HEK293 (cell line): ENCODE data around the gene FOXB1.
A peak's percentile ranks its signal among the peaks of the same experiment; 100 is the strongest.

ENCODE experiments used
- CTCF ChIA-PET: fragments of 350-600 bp; formaldehyde crosslinking; extraction: SDS; loops from one replicate; lab custom pipeline; 2021; ENCODE audit warnings: antibody characterized with exemption; lab: Yijun Ruan, JAX
- POLR2A ChIA-PET: fragments of 300-600 bp; formaldehyde crosslinking; extraction: SDS; loops from one replicate; lab custom pipeline; 2020; ENCODE audit warnings: antibody characterized with exemption, inconsistent platforms; lab: Yijun Ruan, JAX
- H3K27ac ChIP-seq: fragments of 200-500 bp; sonication (Bioruptor generic); 2 replicates; pipeline ENCODE4 v1.5.1; 2014; ENCODE audit warnings: low read depth, low read length, control low read depth, inconsistent platforms; ENCODE audit errors: extremely low read depth
- H3K36me3 ChIP-seq, 2 experiments: fragments of 200-500 bp in 1 of 2; sonication (Bioruptor generic) in 1 of 2; 1 replicate in 1 of 2; 2 replicates in 1 of 2; pipeline ENCODE4 v1.5.1; 2014 to 2017; ENCODE audit warnings: inconsistent platforms in 2 of 2, low read length in 2 of 2; ENCODE audit not compliant: control insufficient read depth in 2 of 2, insufficient read depth in 1 of 2
- H3K4me1 ChIP-seq: fragments of 200-500 bp; sonication (Bioruptor generic); 2 replicates; pipeline ENCODE4 v1.5.1; 2014; ENCODE audit warnings: mild to moderate bottlenecking, low read length, inconsistent platforms; ENCODE audit not compliant: control insufficient read depth, insufficient read depth
- H3K4me3 ChIP-seq: 2 replicates; pipeline ENCODE4 v1.5.1; 2011; ENCODE audit warnings: low read depth, mild to moderate bottlenecking, control low read depth, low read length, moderate library complexity
- H3K9me3 ChIP-seq: fragments of 200-500 bp; sonication (Bioruptor generic); 2 replicates; pipeline ENCODE4 v1.5.1; 2014; ENCODE audit warnings: low read depth, low read length, inconsistent platforms; ENCODE audit not compliant: control insufficient read depth, insufficient read depth
- REPIN1 ChIP-seq: fragments of 450-650 bp; formaldehyde crosslinking; IDR thresholded peaks from 2 replicates; pipeline ENCODE4 v1.5.1; 2017; ENCODE audit warnings: missing biosample characterization, missing genetic modification characterization, low read depth
- SCRT2 ChIP-seq: fragments of 450-650 bp; formaldehyde crosslinking; IDR thresholded peaks from 2 replicates; pipeline ENCODE4 v1.5.1; 2016; ENCODE audit warnings: missing biosample characterization, missing genetic modification characterization
- SETDB1 ChIP-seq: IDR thresholded peaks from one replicate; pipeline ENCODE4 v1.6.1; 2017; ENCODE audit warnings: mild to moderate bottlenecking, low read length, moderate library complexity, mixed read lengths; ENCODE audit not compliant: insufficient read length
- ZBTB20 ChIP-seq: fragments of 450-650 bp; formaldehyde crosslinking; IDR thresholded peaks from 2 replicates; pipeline ENCODE4 v1.5.1; 2016; ENCODE audit warnings: missing biosample characterization, missing genetic modification characterization
- ZBTB8A ChIP-seq: fragments of 450-650 bp; formaldehyde crosslinking; IDR thresholded peaks from 2 replicates; pipeline ENCODE4 v1.5.1; 2016; ENCODE audit warnings: missing biosample characterization, missing genetic modification characterization
- ZIC2 ChIP-seq: fragments of 450-650 bp; formaldehyde crosslinking; IDR thresholded peaks from 2 replicates; pipeline ENCODE4 v1.5.1; 2016; ENCODE audit warnings: missing biosample characterization, missing genetic modification characterization
- ZNF121 ChIP-seq: fragments of 450-650 bp; formaldehyde crosslinking; IDR thresholded peaks from 2 replicates; pipeline ENCODE4 v1.5.1; 2016; ENCODE audit warnings: missing biosample characterization, missing genetic modification characterization
- ZNF140 ChIP-seq: fragments of 450-650 bp; formaldehyde crosslinking; IDR thresholded peaks from 2 replicates; pipeline ENCODE4 v1.5.1; 2016; ENCODE audit warnings: missing biosample characterization, missing genetic modification characterization
- ZNF169 ChIP-seq: fragments of 450-650 bp; formaldehyde crosslinking; IDR thresholded peaks from 2 replicates; pipeline ENCODE4 v1.5.1; 2016; ENCODE audit warnings: missing biosample characterization, missing genetic modification characterization
- ZNF202 ChIP-seq: fragments of 450-650 bp; formaldehyde crosslinking; IDR thresholded peaks from 2 replicates; pipeline ENCODE4 v1.5.1; 2016; ENCODE audit warnings: missing biosample characterization, missing genetic modification characterization, borderline replicate concordance
- ZNF394 ChIP-seq: fragments of 450-650 bp; formaldehyde crosslinking; IDR thresholded peaks from 2 replicates; pipeline ENCODE4 v1.5.1; 2016; ENCODE audit warnings: missing biosample characterization, missing genetic modification characterization, mild to moderate bottlenecking, moderate library complexity, borderline replicate concordance
- ZNF521 ChIP-seq: fragments of 450-650 bp; formaldehyde crosslinking; IDR thresholded peaks from 2 replicates; pipeline ENCODE4 v1.5.1; 2017; ENCODE audit warnings: missing biosample characterization, mild to moderate bottlenecking, missing genetic modification characterization
- ZNF561 ChIP-seq: fragments of 450-650 bp; IDR thresholded peaks from 2 replicates; pipeline ENCODE4 v1.5.1; 2018; ENCODE audit warnings: missing biosample characterization, missing genetic modification characterization, borderline replicate concordance
- ZNF670 ChIP-seq: fragments of 450-650 bp; formaldehyde crosslinking; IDR thresholded peaks from 2 replicates; pipeline ENCODE4 v1.5.1; 2016; ENCODE audit warnings: missing biosample characterization, missing genetic modification characterization, low read depth
- ZNF792 ChIP-seq: fragments of 450-650 bp; formaldehyde crosslinking; IDR thresholded peaks from 2 replicates; pipeline ENCODE4 v1.5.1; 2016; ENCODE audit warnings: missing biosample characterization, missing genetic modification characterization
- TF ChIP-seq, protein P1 (sequence below): fragments of 450-650 bp; formaldehyde crosslinking; IDR thresholded peaks from 2 replicates; pipeline ENCODE4 v1.5.1; 2016; ENCODE audit warnings: missing biosample characterization, missing genetic modification characterization
- TF ChIP-seq, protein P2 (sequence below): fragments of 450-650 bp; formaldehyde crosslinking; IDR thresholded peaks from 2 replicates; pipeline ENCODE4 v1.5.1; 2017; ENCODE audit warnings: missing biosample characterization, mild to moderate bottlenecking, missing genetic modification characterization, moderate library complexity
- TF ChIP-seq, protein P3 (sequence below): fragments of 450-650 bp; formaldehyde crosslinking; IDR thresholded peaks from 2 replicates; pipeline ENCODE4 v1.5.1; 2016; ENCODE audit warnings: missing biosample characterization, missing genetic modification characterization
- TF ChIP-seq, protein P4 (sequence below): fragments of 450-650 bp; formaldehyde crosslinking; IDR thresholded peaks from 2 replicates; pipeline ENCODE4 v1.5.1; 2016; ENCODE audit warnings: missing biosample characterization, missing genetic modification characterization
- TF ChIP-seq, protein P5 (sequence below): fragments of 450-650 bp; formaldehyde crosslinking; IDR thresholded peaks from 2 replicates; pipeline ENCODE4 v1.5.1; 2016; ENCODE audit warnings: missing biosample characterization, missing genetic modification characterization

FOXB1 gene

DNA sequence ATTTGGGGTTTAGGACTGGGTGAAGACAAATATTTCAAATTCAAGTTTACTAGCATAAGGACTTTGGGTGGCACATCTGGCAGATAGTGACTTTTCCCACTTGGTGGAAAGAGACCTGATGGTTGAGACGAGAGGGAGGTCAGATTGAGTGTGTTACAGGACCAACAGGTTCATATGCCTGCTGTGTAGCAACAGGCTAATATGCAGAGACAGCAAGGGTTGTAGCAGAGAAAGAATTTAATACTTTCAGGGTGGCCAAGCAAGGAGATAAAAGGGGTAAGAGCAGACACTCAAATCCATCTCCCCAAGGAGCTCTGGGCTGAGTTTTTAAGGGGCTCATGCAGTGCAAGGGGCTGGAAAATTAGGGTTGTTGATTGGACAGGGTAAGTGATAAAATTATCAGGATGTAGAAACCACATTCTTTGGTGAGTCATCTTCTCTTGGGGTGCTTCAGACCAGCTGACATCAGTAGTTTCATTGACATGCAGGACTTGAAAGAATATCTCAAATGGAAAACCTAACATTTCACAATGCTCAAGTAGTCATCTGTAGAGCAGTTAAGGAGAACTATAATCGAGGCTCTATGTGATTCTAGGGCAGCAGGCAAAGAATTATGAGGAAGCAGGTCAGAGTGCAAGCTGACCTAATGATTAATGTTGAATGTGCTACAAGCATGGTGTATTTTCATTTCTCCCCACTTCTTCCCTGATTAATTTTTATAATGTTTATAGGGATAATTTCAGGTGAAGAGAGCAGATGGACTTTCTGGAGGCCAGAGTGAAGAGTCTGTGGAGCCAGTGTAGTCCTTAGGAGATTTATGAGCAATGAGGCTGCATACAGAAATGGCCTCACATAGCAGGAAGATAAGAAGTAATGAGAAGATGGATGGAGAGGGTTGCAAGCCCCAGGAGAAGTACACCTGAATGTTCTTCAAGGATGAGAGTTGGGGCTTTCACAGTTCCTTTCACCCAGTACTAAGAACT is 13.7 kb downstream of the FOXB1 start:
- Histone ChIP-seq H3K9me3 (no peaks in the 10 kb centered on the region), H3K36me3 (no peaks in the 10 kb centered on the region), H3K4me3 (no peak overlapping the region), H3K27ac (no peak overlapping the region), H3K4me1 (no peaks in the 10 kb centered on the region)
- POLR2A ChIA-PET: no interaction called here
- no peak for TF ChIP-seq ZNF121 (tag by site-specific recombination)
- no peak for TF ChIP-seq ZNF561 (tag by site-specific recombination)
- peak; percentile 46 for TF ChIP-seq SETDB1
- no peak for TF ChIP-seq REPIN1 (tag by site-specific recombination)
- TF ChIP-seq, protein P1, sequence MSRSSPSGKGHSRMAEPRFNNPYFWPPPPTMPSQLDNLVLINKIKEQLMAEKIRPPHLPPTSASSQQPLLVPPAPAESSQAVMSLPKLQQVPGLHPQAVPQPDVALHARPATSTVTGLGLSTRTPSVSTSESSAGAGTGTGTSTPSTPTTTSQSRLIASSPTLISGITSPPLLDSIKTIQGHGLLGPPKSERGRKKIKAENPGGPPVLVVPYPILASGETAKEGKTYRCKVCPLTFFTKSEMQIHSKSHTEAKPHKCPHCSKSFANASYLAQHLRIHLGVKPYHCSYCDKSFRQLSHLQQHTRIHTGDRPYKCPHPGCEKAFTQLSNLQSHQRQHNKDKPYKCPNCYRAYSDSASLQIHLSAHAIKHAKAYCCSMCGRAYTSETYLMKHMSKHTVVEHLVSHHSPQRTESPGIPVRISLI (tag by site-specific recombination): no peak
- TF ChIP-seq ZBTB8A (tag by site-specific recombination): no peak
- TF ChIP-seq ZBTB20: no peak
- no peak for TF ChIP-seq ZNF792 (tag by site-specific recombination)
- TF ChIP-seq ZNF670 (tag by site-specific recombination): no peak
- TF ChIP-seq ZNF202 (tag by site-specific recombination): no peak
- TF ChIP-seq ZNF521: no peak
- TF ChIP-seq SCRT2 (tag by site-specific recombination): peak; percentile 93
- TF ChIP-seq, protein P2, sequence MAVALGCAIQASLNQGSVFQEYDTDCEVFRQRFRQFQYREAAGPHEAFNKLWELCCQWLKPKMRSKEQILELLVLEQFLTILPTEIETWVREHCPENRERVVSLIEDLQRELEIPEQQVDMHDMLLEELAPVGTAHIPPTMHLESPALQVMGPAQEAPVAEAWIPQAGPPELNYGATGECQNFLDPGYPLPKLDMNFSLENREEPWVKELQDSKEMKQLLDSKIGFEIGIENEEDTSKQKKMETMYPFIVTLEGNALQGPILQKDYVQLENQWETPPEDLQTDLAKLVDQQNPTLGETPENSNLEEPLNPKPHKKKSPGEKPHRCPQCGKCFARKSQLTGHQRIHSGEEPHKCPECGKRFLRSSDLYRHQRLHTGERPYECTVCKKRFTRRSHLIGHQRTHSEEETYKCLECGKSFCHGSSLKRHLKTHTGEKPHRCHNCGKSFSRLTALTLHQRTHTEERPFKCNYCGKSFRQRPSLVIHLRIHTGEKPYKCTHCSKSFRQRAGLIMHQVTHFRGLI: no peak
- TF ChIP-seq, protein P3, sequence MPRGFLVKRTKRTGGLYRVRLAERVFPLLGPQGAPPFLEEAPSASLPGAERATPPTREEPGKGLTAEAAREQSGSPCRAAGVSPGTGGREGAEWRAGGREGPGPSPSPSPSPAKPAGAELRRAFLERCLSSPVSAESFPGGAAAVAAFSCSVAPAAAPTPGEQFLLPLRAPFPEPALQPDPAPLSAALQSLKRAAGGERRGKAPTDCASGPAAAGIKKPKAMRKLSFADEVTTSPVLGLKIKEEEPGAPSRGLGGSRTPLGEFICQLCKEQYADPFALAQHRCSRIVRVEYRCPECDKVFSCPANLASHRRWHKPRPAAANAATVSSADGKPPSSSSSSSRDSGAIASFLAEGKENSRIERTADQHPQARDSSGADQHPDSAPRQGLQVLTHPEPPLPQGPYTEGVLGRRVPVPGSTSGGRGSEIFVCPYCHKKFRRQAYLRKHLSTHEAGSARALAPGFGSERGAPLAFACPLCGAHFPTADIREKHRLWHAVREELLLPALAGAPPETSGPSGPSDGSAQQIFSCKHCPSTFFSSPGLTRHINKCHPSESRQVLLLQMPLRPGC (tag by site-specific recombination): no peak
- 0 out of 2 replicates have a peak, but pooled peaks have one; percentile 14 for TF ChIP-seq ZIC2 (tag by site-specific recombination)
- TF ChIP-seq ZNF394 (tag by site-specific recombination): no peak
- no peak for TF ChIP-seq ZNF140 (tag by site-specific recombination)
- TF ChIP-seq ZNF169: no peak
- TF ChIP-seq, protein P4, sequence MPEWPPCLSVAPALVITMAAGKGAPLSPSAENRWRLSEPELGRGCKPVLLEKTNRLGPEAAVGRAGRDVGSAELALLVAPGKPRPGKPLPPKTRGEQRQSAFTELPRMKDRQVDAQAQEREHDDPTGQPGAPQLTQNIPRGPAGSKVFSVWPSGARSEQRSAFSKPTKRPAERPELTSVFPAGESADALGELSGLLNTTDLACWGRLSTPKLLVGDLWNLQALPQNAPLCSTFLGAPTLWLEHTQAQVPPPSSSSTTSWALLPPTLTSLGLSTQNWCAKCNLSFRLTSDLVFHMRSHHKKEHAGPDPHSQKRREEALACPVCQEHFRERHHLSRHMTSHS (tag by site-specific recombination): no peak
- TF ChIP-seq, protein P5, sequence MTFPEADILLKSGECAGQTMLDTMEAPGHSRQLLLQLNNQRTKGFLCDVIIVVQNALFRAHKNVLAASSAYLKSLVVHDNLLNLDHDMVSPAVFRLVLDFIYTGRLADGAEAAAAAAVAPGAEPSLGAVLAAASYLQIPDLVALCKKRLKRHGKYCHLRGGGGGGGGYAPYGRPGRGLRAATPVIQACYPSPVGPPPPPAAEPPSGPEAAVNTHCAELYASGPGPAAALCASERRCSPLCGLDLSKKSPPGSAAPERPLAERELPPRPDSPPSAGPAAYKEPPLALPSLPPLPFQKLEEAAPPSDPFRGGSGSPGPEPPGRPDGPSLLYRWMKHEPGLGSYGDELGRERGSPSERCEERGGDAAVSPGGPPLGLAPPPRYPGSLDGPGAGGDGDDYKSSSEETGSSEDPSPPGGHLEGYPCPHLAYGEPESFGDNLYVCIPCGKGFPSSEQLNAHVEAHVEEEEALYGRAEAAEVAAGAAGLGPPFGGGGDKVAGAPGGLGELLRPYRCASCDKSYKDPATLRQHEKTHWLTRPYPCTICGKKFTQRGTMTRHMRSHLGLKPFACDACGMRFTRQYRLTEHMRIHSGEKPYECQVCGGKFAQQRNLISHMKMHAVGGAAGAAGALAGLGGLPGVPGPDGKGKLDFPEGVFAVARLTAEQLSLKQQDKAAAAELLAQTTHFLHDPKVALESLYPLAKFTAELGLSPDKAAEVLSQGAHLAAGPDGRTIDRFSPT (tag by site-specific recombination): no peak
- CTCF ChIA-PET: no interaction called here
